ENCODE measurements around the gene NKAP.
"Not testable (repeated sequence)": the region's sequence is repeated elsewhere in the genome, so short reads cannot be mapped to it uniquely, and the experiment has no call there.

Gene NKAP

DNA sequence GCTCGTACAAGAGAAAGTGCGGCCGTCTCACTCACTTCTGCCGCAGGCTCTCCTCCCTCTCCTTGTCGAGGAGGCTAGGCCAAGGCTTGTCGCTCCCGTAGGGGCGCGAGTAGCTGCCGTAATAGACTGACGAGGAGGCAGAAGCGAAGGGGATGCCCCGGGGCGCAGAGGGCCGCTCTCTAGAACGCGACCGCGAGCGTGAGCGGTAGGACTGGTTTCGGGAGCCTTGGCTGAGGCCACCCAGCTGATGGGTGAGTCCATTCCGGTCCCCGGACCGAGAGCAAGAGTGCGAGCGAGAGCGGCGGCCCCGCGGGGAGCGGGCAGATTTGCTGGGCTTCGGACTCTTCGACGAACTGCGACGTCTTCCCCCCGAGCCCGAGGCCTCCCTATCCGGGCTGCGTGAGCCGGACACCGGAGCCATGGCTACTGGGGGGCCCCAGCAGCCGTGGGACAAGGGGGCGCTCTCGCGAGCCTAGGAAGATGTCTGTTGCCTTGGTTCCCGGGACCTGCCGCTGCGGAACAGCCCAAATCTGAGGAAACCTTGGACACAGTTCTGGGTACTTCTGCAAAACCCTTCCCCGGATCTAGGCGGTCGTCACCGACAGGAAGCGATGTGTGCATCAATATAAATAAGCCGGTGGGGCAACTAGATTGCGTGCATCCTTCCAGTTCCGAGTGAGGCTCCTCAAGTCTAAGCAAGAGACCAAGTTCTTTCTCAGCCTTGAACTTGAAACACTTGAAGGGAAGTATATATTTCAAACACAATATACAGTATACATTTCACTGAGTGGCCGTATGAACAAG, at the start of gene NKAP:
Gene NKAP, minus strand, starts transcription at position 567 of the 804 bp plus-strand sequence. Its CDS starts 146 bp downstream, at position 421.
- Mint-ChIP-seq H3K4me1 (ENCODE audit: low read depth) (peaks cover 19% of the 10 kb centered on the region), H3K9me3 (no peaks in the 10 kb centered on the region), H3K4me3 (peak within 1 kb of the TSS; percentile 81), H3K27me3 (peaks cover 6% of the 10 kb centered on the region), H3K36me3 (ENCODE audit: low read depth) (peaks cover 15% of the 10 kb centered on the region), H3K27ac (peak within 1 kb of the TSS; percentile 86)
- DNase-seq, result peak; percentile 85

DNA sequence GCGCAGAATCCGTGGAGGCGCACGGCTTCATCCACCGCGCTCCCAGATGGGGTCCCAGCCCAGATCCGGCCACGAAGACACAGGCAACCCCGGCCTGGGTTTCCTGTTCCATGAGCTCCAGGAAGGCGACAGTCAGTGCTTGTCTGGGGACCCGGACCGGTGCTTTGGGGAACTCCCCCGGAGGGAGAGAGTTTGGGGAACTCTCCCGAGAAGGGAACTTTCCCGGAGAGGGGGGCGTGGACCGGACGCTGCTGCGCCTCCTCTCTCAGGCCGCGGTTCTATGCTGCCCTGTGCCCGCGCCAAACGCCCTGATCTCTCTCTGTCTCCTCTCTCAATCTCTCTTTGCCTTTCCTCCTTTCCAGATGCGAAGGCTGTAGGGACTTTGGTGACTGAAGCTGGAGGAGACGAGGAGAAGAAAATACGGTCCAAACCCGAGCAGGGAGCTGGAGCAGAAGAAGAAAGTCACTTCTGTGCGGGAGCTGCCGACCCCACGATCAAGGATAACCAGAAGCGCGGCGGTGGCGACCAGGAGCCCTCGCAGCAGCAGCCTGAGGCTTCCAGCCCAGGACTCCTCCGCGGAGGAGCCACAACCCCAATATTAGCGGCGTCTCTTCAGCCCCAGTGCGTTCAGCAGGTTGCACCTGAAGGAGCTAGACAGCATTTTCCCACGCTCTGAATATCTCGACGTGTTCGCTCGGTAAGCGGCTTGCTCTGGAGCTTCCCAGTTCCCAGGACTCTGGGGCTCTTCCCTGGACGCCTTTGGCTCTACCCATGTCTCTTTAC, 47.6 kb upstream of the NKAP start:
- Mint-ChIP-seq H3K4me1 (ENCODE audit: low read depth) (peaks cover 12% of the 10 kb centered on the region), H3K4me3 (peak overlapping the region; percentile 68), H3K36me3 (ENCODE audit: low read depth) (no peaks in the 10 kb centered on the region), H3K9me3 (no peaks in the 10 kb centered on the region), H3K27ac (no peak overlapping the region), H3K27me3 (peaks cover 88% of the 10 kb centered on the region)
- no peak for DNase-seq

DNA sequence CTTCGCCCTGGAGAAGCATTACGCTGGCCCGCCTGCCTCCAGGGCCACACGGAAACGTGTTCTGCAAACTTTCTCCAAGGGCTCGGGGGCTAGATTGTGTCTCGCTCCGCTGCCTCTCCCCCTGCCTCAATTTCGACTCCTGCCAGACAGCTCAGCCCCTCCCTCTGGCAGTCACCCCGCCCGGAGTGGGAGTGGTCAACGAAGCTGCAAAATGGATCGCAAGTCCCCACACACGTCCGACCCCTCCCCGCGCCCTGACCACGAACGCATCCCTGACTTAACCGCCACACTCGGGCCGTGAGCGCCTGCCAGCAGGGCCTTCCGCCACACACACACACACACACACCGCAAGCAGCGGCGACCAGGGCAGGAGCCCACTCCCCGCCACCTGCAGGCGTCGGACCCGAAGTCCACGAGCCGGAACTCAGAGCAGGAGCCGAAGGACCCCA, 47.0 kb upstream of the NKAP start:
- Mint-ChIP-seq H3K36me3 (ENCODE audit: low read depth) (no peaks in the 10 kb centered on the region), H3K27me3 (peaks cover 85% of the 10 kb centered on the region), H3K27ac (no peak overlapping the region), H3K9me3 (no peaks in the 10 kb centered on the region), H3K4me1 (ENCODE audit: low read depth) (peaks cover 12% of the 10 kb centered on the region), H3K4me3 (peak overlapping the region; percentile 68)
- no peak for DNase-seq

DNA sequence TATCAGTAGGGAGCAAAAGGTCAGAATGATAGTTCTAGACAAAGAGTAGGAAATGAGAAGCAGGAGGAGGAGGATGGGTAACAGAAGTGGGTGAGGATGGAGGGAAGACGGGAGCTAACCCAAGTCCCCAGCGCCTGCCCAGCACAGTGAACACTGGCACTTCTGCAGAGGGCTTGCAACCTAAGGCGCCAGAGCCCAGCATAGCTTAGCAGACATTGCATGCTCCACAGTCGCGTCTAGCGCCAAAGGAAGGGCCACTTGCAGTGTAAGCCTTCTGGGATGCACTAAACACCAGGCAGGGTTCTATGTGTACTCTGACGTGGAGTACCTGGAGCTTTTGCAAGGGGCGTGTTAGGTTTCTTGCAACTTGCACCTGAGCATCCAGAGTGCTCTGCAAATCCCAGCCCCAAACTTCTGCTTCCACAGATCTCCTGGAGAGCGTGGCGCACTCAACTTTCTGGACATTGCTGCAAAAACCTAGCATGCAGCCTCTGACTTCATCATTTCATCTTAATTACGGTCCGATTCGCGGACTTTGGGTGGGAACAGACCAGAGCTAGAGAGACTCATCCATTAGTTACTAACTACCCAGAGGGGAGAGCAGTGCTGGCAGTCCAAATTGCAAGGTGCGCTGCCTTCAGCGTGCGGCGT, 46.5 kb upstream of the NKAP start:
- no peak overlapping the region for H3K4me3 Mint-ChIP-seq
- H3K27ac Mint-ChIP-seq, result no peak overlapping the region
- H3K4me1 Mint-ChIP-seq (ENCODE audit: low read depth), result peaks cover 12% of the 10 kb centered on the region
- H3K36me3 Mint-ChIP-seq (ENCODE audit: low read depth), result no peaks in the 10 kb centered on the region
- no peak for DNase-seq
- no peaks in the 10 kb centered on the region for H3K9me3 Mint-ChIP-seq
- peaks cover 79% of the 10 kb centered on the region for H3K27me3 Mint-ChIP-seq

DNA sequence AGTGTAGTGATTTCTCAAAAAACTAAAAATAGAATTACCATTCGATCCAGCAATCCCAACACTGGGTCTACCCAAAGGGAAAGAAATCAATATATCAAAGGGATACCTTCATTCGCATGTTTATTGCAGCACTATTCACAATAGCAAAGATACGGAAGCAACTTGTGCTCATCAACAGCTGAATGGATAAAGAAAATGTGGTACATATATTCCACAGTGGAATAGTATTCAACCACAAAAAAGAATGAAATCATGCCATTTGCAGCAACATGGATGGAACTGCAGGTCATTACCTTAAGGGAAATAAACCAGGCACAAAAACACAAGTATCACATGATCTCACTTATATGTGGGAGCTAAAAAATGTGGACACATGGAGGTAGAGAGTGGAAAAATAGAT, 42.7 kb upstream of the NKAP start:
- Mint-ChIP-seq H3K9me3 (no peaks in the 10 kb centered on the region), H3K4me1 (ENCODE audit: low read depth) (peaks cover 12% of the 10 kb centered on the region), H3K36me3 (ENCODE audit: low read depth) (no peaks in the 10 kb centered on the region), H3K27ac (no peak overlapping the region), H3K27me3 (peaks cover 56% of the 10 kb centered on the region), H3K4me3 (no peak overlapping the region)
- DNase-seq, result no peak

DNA sequence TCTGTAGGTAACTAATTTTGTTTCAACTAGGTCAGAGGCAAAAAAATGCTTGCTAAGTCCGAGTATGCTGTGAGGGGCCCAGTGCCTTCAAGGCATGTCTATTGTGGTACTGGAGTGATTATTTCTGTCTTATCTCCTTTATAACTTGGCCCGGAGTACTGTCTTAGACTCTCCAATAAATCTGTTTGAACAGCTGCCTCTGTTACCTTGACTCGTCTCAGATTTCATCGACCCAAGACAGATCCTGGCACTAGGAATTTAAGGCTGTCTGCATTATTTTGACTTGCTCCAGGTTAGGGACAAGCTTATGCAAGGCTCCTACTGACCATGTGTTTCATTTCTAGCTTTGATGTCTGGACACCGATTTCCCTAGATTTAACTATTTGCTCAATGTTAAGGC, 41.1 kb upstream of the NKAP start:
- Mint-ChIP-seq H3K27me3 (peaks cover 44% of the 10 kb centered on the region), H3K4me3 (no peak overlapping the region), H3K9me3 (no peaks in the 10 kb centered on the region), H3K36me3 (ENCODE audit: low read depth) (no peaks in the 10 kb centered on the region), H3K27ac (no peak overlapping the region), H3K4me1 (ENCODE audit: low read depth) (peaks cover 2% of the 10 kb centered on the region)
- no peak for DNase-seq

DNA sequence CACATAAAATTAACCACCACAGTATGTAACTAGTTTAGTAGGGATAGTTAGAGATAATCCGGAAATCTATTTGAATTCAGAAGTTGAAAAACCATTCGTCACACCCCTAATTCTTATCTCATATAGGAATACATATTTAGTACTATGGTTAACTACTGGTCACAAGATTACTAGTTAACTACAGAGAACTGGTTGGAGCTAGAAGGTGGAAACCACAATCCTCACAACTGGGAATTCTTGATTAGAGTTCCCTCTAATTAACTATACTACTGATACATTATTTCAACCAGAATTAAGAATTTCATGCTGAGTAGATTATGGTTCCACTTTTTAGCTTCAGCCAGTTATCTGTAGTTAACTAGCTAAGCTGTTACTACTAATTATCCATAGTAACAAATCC, 39.9 kb upstream of the NKAP start:
- DNase-seq, result no peak
- Mint-ChIP-seq H3K9me3 (no peaks in the 10 kb centered on the region), H3K27me3 (peaks cover 38% of the 10 kb centered on the region), H3K4me3 (no peak overlapping the region), H3K4me1 (ENCODE audit: low read depth) (no peaks in the 10 kb centered on the region), H3K27ac (no peak overlapping the region), H3K36me3 (ENCODE audit: low read depth) (no peaks in the 10 kb centered on the region)

DNA sequence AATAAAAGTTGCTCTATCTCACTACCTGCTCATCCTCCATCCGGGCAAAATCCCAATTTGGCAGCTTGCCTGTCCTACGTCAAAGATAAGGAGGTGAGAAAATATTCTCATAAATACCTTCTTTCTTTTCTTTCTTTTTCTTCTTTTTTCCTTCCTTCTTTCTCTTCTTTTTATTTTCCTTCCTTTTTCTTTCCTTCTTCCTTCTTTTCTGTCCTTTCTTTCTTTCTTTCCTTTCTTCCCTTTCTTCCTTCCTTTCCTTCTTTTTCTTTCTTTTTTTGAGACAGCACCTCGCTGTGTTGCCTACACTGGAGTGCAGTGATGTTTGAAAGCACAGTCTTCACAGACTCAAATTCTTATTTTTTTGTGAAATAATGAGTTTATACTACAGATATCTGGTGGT, 38.6 kb upstream of the NKAP start:
- no peak for DNase-seq
- Mint-ChIP-seq H3K4me1 (ENCODE audit: low read depth) (no peaks in the 10 kb centered on the region), H3K9me3 (no peaks in the 10 kb centered on the region), H3K27ac (no peak overlapping the region), H3K27me3 (peaks cover 27% of the 10 kb centered on the region), H3K36me3 (ENCODE audit: low read depth) (no peaks in the 10 kb centered on the region), H3K4me3 (no peak overlapping the region)

DNA sequence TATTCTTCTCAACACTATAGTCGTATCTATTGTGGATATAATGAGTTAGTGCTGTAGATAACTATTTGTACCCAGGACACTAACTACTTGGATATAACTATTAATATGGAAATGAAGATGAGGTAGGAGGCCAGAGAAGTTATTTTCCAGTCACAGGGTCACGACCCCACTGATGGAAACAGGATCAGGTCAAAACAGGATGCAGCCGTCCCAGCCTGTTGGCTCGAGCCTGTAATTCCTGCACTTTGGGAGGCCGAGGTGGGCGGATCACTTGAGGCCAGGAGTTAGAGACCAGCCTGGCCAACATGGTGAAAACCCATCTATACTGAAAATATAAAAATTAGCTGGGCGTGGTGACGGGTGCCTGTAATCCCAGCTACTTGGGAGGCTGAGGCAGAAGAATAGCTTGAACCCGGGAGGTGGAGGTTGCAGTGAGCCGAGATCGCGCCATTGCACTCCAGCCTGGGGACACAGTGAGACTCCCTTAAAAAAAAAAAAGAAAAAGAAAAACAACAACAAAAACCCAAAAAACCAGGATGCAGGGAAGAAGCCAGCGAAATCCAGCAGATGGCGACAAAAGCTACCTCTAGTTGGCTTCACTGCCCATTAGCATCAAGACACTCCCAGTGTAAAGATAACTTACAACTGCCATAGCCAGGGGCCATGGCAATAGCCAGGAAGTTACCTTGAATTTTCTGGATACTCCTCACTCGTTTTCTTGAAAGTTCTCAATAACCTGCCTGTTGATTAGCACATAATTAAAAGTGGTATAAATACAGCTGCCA, 37.9 kb upstream of the NKAP start:
- Mint-ChIP-seq H3K4me1 (ENCODE audit: low read depth) (no peaks in the 10 kb centered on the region), H3K9me3 (no peaks in the 10 kb centered on the region)

DNA sequence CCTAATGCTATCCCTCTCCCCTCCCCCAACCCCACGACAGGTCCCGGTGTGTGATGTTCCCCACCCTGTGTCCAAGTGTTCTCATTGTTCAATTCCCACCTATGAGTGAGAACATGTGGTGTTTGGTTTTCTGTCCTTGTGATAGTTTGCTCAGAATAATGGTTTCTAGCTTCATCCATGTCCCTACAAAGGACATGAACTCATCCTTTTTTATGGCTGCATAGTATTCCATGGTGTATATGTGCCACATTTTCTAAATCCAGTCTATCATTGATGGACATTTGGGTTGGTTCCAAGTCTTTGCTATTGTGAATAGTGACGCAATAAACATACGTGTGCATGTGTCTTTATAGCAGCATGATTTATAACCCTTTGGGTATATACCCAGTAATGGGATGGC, 33.6 kb upstream of the NKAP start:
- H3K4me1 Mint-ChIP-seq (ENCODE audit: low read depth); H3K36me3 Mint-ChIP-seq (ENCODE audit: low read depth); H3K27ac Mint-ChIP-seq; H3K9me3 Mint-ChIP-seq; DNase-seq; H3K4me3 Mint-ChIP-seq: not testable (repeated sequence)
- H3K27me3 Mint-ChIP-seq, result peaks cover 16% of the 10 kb centered on the region

More for the DNA sequence above, 37.9 kb upstream of the NKAP start:
- H3K27ac Mint-ChIP-seq, result no peak overlapping the region
- H3K27me3 Mint-ChIP-seq, result peaks cover 26% of the 10 kb centered on the region
- no peaks in the 10 kb centered on the region for H3K36me3 Mint-ChIP-seq (ENCODE audit: low read depth)
- H3K4me3 Mint-ChIP-seq, result no peak overlapping the region
- no peak for DNase-seq

DNA sequence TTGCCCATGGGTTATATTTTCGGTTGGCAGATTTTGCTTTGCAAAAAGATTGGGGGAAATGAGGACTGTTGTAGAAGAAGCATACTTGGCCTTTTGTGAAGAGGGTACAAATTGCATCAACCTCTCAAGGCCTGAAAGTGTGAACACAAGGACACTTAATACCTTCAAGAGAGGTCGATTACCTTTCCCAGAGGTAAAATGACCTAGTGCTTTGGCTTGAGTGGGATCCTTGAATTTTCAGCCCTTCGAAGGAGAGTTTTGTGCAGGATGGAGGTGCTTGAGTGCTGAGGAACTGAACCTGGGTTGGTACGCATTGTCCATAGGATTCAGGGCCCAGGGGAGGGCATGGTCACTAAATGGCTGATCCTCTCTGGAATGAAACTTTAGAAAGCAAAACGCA, 27.6 kb upstream of the NKAP start:
- Mint-ChIP-seq H3K27ac (no peak overlapping the region), H3K36me3 (ENCODE audit: low read depth) (no peaks in the 10 kb centered on the region), H3K27me3 (peaks cover 6% of the 10 kb centered on the region), H3K4me1 (ENCODE audit: low read depth) (no peaks in the 10 kb centered on the region), H3K4me3 (no peak overlapping the region), H3K9me3 (no peaks in the 10 kb centered on the region)
- no peak for DNase-seq

DNA sequence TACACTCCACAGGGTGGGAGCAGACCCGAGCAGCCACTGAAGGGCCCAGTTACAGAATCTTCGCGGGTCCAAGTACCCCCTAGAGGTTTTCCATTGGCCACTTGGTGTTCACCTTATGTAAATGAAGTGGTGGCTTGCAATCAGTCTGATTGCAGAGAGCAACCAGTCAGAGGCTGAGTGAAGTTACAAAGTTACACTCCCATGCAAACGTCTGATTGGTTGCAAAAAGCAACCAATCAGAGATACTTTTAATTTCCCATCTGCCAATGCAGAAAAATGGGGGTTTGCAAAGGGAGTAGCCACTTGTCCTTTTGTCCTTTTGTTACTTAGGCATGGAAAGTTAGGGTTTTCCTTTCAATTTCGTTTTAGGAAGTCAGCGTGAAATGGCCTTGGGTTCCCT, 27.0 kb upstream of the NKAP start:
- no peak overlapping the region for H3K27ac Mint-ChIP-seq

DNA sequence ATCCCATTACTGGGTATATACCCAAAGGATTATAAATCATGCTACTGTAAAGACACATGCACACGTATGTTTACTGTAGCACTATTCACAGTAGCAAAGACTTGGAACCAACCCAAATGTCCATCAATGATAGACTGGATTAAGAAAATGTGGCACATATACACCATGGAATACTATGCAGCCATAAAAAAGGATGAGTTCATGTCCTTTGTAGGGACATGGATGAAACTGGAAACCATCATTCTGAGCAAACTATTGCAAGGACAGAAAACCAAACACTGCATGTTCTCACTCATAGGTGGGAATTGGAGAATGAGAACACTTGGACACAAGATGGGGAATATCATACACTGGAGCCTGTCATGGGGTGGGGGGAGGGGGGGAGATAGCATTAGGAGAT, 23.3 kb upstream of the NKAP start:
- H3K27ac Mint-ChIP-seq; H3K9me3 Mint-ChIP-seq; DNase-seq; H3K4me1 Mint-ChIP-seq (ENCODE audit: low read depth); H3K36me3 Mint-ChIP-seq (ENCODE audit: low read depth); H3K4me3 Mint-ChIP-seq: not testable (repeated sequence)
- H3K27me3 Mint-ChIP-seq, result peaks cover 27% of the 10 kb centered on the region

More for the DNA sequence above, 27.0 kb upstream of the NKAP start:
- no peak for DNase-seq
- Mint-ChIP-seq H3K9me3 (no peaks in the 10 kb centered on the region), H3K4me1 (ENCODE audit: low read depth) (no peaks in the 10 kb centered on the region), H3K36me3 (ENCODE audit: low read depth) (no peaks in the 10 kb centered on the region), H3K4me3 (no peak overlapping the region), H3K27me3 (peaks cover 6% of the 10 kb centered on the region)

DNA sequence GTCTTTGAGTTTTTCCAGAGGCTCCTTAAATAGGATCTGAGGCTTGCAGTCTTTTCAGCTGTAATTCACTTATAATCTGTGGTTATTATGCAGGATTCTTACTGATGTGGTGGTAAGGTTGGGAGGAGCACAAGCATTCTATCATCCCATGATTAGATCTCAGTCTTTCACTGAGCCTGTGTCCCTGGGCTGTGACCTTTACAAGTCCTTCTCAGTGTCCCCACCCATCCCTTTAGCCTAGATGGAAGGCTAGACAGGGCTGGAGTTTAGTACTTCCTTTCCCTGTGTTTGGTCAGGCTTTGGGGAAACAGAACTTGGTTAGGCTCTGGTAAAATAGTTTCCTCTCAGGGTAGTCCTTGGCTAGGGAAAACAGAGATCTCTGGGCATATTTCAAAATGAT, 17.1 kb upstream of the NKAP start:
- peaks cover 9% of the 10 kb centered on the region for H3K4me1 Mint-ChIP-seq (ENCODE audit: low read depth)
- no peak overlapping the region for H3K4me3 Mint-ChIP-seq
- H3K36me3 Mint-ChIP-seq (ENCODE audit: low read depth), result no peaks in the 10 kb centered on the region
- peaks cover 59% of the 10 kb centered on the region for H3K27me3 Mint-ChIP-seq
- no peak overlapping the region for H3K27ac Mint-ChIP-seq
- no peaks in the 10 kb centered on the region for H3K9me3 Mint-ChIP-seq
- DNase-seq, result no peak
